H9 (cell line): ENCODE data around the gene DCUN1D2. TPM values are rescaled to one million over a fixed set of nuclear protein-coding genes. Genes with fewer than 3 reads are reported as not detected.

ENCODE experiments used
- DNase-seq: peaks from one replicate; pipeline ENCODE4 v3.0.0-alpha.2; 2017
- H2AFZ ChIP-seq: one replicate; pipeline ENCODE4 v1.6.1; 2013; ENCODE audit warnings: mild to moderate bottlenecking, low read length, control low read depth, moderate library complexity
- H2AK5ac ChIP-seq: 2 replicates; pipeline ENCODE4 v1.6.1; 2013; ENCODE audit warnings: low read length, control low read depth, mixed read lengths; ENCODE audit not compliant: insufficient read length
- H2BK120ac ChIP-seq: one replicate; pipeline ENCODE4 v1.6.1; 2013; ENCODE audit warnings: low read depth, mild to moderate bottlenecking, low read length, control low read depth, inconsistent platforms; ENCODE audit not compliant: poor library complexity, severe bottlenecking
- H2BK12ac ChIP-seq: 2 replicates; pipeline ENCODE4 v1.6.1; 2013; ENCODE audit warnings: low read length, control low read depth, mixed read lengths, low read depth; ENCODE audit not compliant: insufficient read length
- H2BK15ac ChIP-seq: 2 replicates; pipeline ENCODE4 v1.6.1; 2013; ENCODE audit warnings: low read depth, low read length, control low read depth
- H2BK20ac ChIP-seq: one replicate; pipeline ENCODE4 v1.6.1; 2013; ENCODE audit warnings: low read depth, mild to moderate bottlenecking, low read length, control low read depth, inconsistent platforms; ENCODE audit not compliant: poor library complexity, severe bottlenecking
- H2BK5ac ChIP-seq: 2 replicates; pipeline ENCODE4 v1.6.1; 2013; ENCODE audit warnings: low read length, control low read depth, mixed read lengths; ENCODE audit not compliant: insufficient read length
- H3K14ac ChIP-seq: 2 replicates; pipeline ENCODE4 v1.6.1; 2013; ENCODE audit warnings: low read length, control low read depth; ENCODE audit not compliant: insufficient read depth
- H3K18ac ChIP-seq: 2 replicates; pipeline ENCODE4 v1.6.1; 2013; ENCODE audit warnings: low read depth, mild to moderate bottlenecking, mixed read lengths, low read length, control low read depth; ENCODE audit not compliant: insufficient read length
- H3K23ac ChIP-seq: 2 replicates; pipeline ENCODE4 v1.6.1; 2013; ENCODE audit warnings: low read length, control low read depth, mixed read lengths, low read depth; ENCODE audit not compliant: insufficient read length
- H3K23me2 ChIP-seq: 2 replicates; pipeline ENCODE4 v1.6.1; 2013; ENCODE audit warnings: low read depth, mild to moderate bottlenecking, mixed read lengths, low read length, control low read depth; ENCODE audit not compliant: insufficient read length, poor library complexity, severe bottlenecking
- H3K27ac ChIP-seq: 2 replicates; pipeline ENCODE4 v1.5.1; 2013; ENCODE audit warnings: low read length, control low read depth, mixed read lengths, low read depth; ENCODE audit not compliant: insufficient read length
- H3K27me3 ChIP-seq: 2 replicates; pipeline ENCODE4 v1.6.1; 2013; ENCODE audit warnings: low read length, control low read depth, inconsistent platforms; ENCODE audit not compliant: insufficient read depth
- H3K4ac ChIP-seq: 2 replicates; pipeline ENCODE4 v1.6.1; 2013; ENCODE audit warnings: low read depth, mild to moderate bottlenecking, control low read depth, inconsistent platforms, low read length, moderate library complexity
- H3K4me1 ChIP-seq: 2 replicates; pipeline ENCODE4 v1.6.1; 2013; ENCODE audit warnings: low read length, control low read depth, inconsistent platforms; ENCODE audit not compliant: insufficient read depth
- H3K4me2 ChIP-seq: 2 replicates; pipeline ENCODE4 v1.6.1; 2013; ENCODE audit warnings: low read length, control low read depth, mixed read lengths; ENCODE audit not compliant: insufficient read length, insufficient read depth
- H3K56ac ChIP-seq: 2 replicates; pipeline ENCODE4 v1.6.1; 2013; ENCODE audit warnings: low read depth, mild to moderate bottlenecking, mixed read lengths, low read length, control low read depth; ENCODE audit not compliant: insufficient read length
- H3K79me1 ChIP-seq: 2 replicates; pipeline ENCODE4 v1.6.1; 2013; ENCODE audit warnings: low read depth, mild to moderate bottlenecking, moderate library complexity, low read length, control low read depth, inconsistent platforms; ENCODE audit not compliant: insufficient read depth, poor library complexity, severe bottlenecking
- H3K79me2 ChIP-seq: 2 replicates; pipeline ENCODE4 v1.6.1; 2013; ENCODE audit warnings: low read length, control low read depth, inconsistent platforms; ENCODE audit not compliant: insufficient read depth
- H3K9ac ChIP-seq: 2 replicates; pipeline ENCODE4 v1.6.1; 2013; ENCODE audit warnings: low read length, control low read depth, mixed read lengths; ENCODE audit not compliant: insufficient read length; ENCODE audit errors: extremely low read depth
- H3K9me3 ChIP-seq: one replicate; pipeline ENCODE4 v1.6.1; 2013; ENCODE audit warnings: low read depth, low read length, inconsistent platforms; ENCODE audit not compliant: control insufficient read depth
- H3T11ph ChIP-seq: one replicate; pipeline ENCODE4 v1.6.1; 2013; ENCODE audit warnings: mild to moderate bottlenecking, low read length, control low read depth, inconsistent platforms
- H4K20me1 ChIP-seq: one replicate; pipeline ENCODE4 v1.6.1; 2013; ENCODE audit not compliant: control insufficient read depth, insufficient read length, insufficient read depth
- H4K5ac ChIP-seq: 2 replicates; pipeline ENCODE4 v1.6.1; 2013; ENCODE audit warnings: low read depth, mild to moderate bottlenecking, mixed read lengths, low read length, control low read depth; ENCODE audit not compliant: insufficient read length
- H4K8ac ChIP-seq: replicated peaks from 2 replicates; pipeline ENCODE4 v1.6.1; 2013; ENCODE audit warnings: low read length, control low read depth, mixed read lengths, low read depth; ENCODE audit not compliant: insufficient read length
- H4K91ac ChIP-seq: 2 replicates; pipeline ENCODE4 v1.6.1; 2013; ENCODE audit warnings: low read depth, mild to moderate bottlenecking, moderate library complexity, mixed read lengths, low read length, control low read depth; ENCODE audit not compliant: insufficient read length
- H3K27ac Mint-ChIP-seq, 3 experiments: 2 replicates in 2 of 3; 3 replicates in 1 of 3; pipeline ENCODE4 v1.8.0; 2020 to 2021; ENCODE audit warnings: mixed read lengths in 3 of 3, mild to moderate bottlenecking in 1 of 3, moderate library complexity in 1 of 3
- H3K27me3 Mint-ChIP-seq: 2 replicates; pipeline ENCODE4 v1.8.0; 2021; ENCODE audit warnings: low read depth, mild to moderate bottlenecking, moderate library complexity, mixed read lengths
- H3K36me3 Mint-ChIP-seq, 3 experiments: 2 replicates in 2 of 3; 3 replicates in 1 of 3; pipeline ENCODE4 v1.8.0; 2020 to 2021; ENCODE audit warnings: low read depth in 3 of 3, mixed read lengths in 3 of 3; ENCODE audit not compliant: insufficient read depth in 1 of 3
- H3K4me1 Mint-ChIP-seq, 2 experiments: 2 replicates each; pipeline ENCODE4 v1.8.0; 2020; ENCODE audit warnings: mixed read lengths in 2 of 2
- H3K4me3 Mint-ChIP-seq, 2 experiments: 2 replicates in 1 of 2; 3 replicates in 1 of 2; pipeline ENCODE4 v1.8.0; 2020 to 2021; ENCODE audit warnings: mild to moderate bottlenecking in 2 of 2, mixed read lengths in 2 of 2, moderate library complexity in 1 of 2
- H3K9me3 Mint-ChIP-seq, 2 experiments: 2 replicates in 1 of 2; 3 replicates in 1 of 2; pipeline ENCODE4 v1.8.0; 2020; ENCODE audit warnings: mild to moderate bottlenecking in 2 of 2, mixed read lengths in 2 of 2, moderate library complexity in 1 of 2
- CTCF ChIP-seq: fragments of 200-600 bp; sonication (generic); conservative IDR thresholded peaks from 3 replicates; pipeline ENCODE4 v1.8.0; 2021; ENCODE audit warnings: antibody characterized with exemption, mild to moderate bottlenecking
- WGBS: extraction: QIAGEN DNeasy Blood & Tissue Kit; methylation state at CpG from one replicate; pipeline ENCODE4 v1.1.7; 2013; ENCODE audit warnings: missing lambda C conversion rate, low lambda C conversion rate, mixed read lengths; ENCODE audit not compliant: insufficient read length; ENCODE audit errors: extremely low coverage; 5-methylcytosine and 5-hydroxymethylcytosine counted together
- total RNA-seq: library from RNA; stranded (reverse); gene quantifications from 2 replicates; pipeline ENCODE4 v1.2.1, GENCODE V29; 2021

DCUN1D2 gene
- total RNA-seq, 1 experiment from 2014 or later: 36.8 TPM

- Histone ChIP-seq H3K4me1 (no peaks in the 10 kb centered on the region), H3K23ac (no peak overlapping the region), H2BK12ac (no peak overlapping the region), H3K27me3 (no peaks in the 10 kb centered on the region), H2BK5ac (no peak overlapping the region), H3K4ac (no peak overlapping the region), H4K8ac (no peak overlapping the region), H2AFZ (no peak overlapping the region), H3K14ac (no peak overlapping the region), H2AK5ac (no peak overlapping the region), H3K9me3 (no peaks in the 10 kb centered on the region), H2BK120ac (no peak overlapping the region), H3K18ac (no peak overlapping the region), H3K27ac (no peak overlapping the region), H3K9ac (no peak overlapping the region), H3T11ph (no peak overlapping the region), H4K20me1 (no peaks in the 10 kb centered on the region), H4K5ac (no peak overlapping the region), H3K23me2 (no peaks in the 10 kb centered on the region), H2BK15ac (no peak overlapping the region), H2BK20ac (no peak overlapping the region), H4K91ac (no peak overlapping the region), H3K4me2 (no peak overlapping the region), H3K79me1 (no peaks in the 10 kb centered on the region), H3K56ac (no peak overlapping the region), H3K79me2 (no peaks in the 10 kb centered on the region)
- H3K27me3 Mint-ChIP-seq: no peaks in the 10 kb centered on the region
- WGBS: no CpG with 5 or more reads among the region's 1 CpG
- H3K27ac Mint-ChIP-seq: no peak overlapping the region
- H3K4me1 Mint-ChIP-seq: peaks cover 0 to 4% of the 10 kb centered on the region in 2 experiments; a peak in 1 of 4 replicates
- no peak overlapping the region for H3K4me3 Mint-ChIP-seq
- no peak for DNase-seq
- H3K36me3 Mint-ChIP-seq: peaks cover 16 to 20% (median 17%) of the 10 kb centered on the region in 3 experiments; a peak in 6 of 7 replicates
- no peak for TF ChIP-seq CTCF
- H3K9me3 Mint-ChIP-seq: peaks cover 0 to 4% of the 10 kb centered on the region in 2 experiments; a peak in 1 of 5 replicates
Observed at GRCh38 chr13:113442985-113443362, 47.5 kb downstream of the DCUN1D2 start.
